ENCODE measurements around the gene SUPT3H.
A peak's percentile ranks its signal among the peaks of the same experiment; 100 is the strongest.

Gene SUPT3H

GRCh38 chr6:44956396-44956795 is 421.3 kb downstream of the SUPT3H start:
- DNase-seq (ENCODE audit: low read depth, low spot score) = no peak

- DNase-seq (ENCODE audit: low read depth, low spot score) = no peak
Observed at GRCh38 chr6:44955145-44955544, 422.6 kb downstream of the SUPT3H start.

- no peak for DNase-seq (ENCODE audit: low read depth, low spot score)
Observed at GRCh38 chr6:44954281-44954680, 423.5 kb downstream of the SUPT3H start.

- no peak for DNase-seq (ENCODE audit: low read depth, low spot score)
Observed at GRCh38 chr6:44951253-44951747, 426.4 kb downstream of the SUPT3H start.

GRCh38 chr6:44949596-44950201 is 428.0 kb downstream of the SUPT3H start:
- DNase-seq (ENCODE audit: low read depth, low spot score) = no peak

GRCh38 chr6:44943541-44943940 is 434.2 kb downstream of the SUPT3H start:
- no peak for DNase-seq (ENCODE audit: low read depth, low spot score)

GRCh38 chr6:44942798-44943197 is 434.9 kb downstream of the SUPT3H start:
- DNase-seq (ENCODE audit: low read depth, low spot score) = no peak

GRCh38 chr6:44942201-44942600 is 435.5 kb downstream of the SUPT3H start:
- DNase-seq (ENCODE audit: low read depth, low spot score) = no peak

GRCh38 chr6:44940367-44940766 is 437.4 kb downstream of the SUPT3H start:
- no peak for DNase-seq (ENCODE audit: low read depth, low spot score)

GRCh38 chr6:44935693-44936300 is 441.9 kb downstream of the SUPT3H start:
- DNase-seq (ENCODE audit: low read depth, low spot score) = no peak

- DNase-seq (ENCODE audit: low read depth, low spot score) = no peak
Observed at GRCh38 chr6:44933108-44933507, 444.6 kb downstream of the SUPT3H start.

GRCh38 chr6:44932651-44933091 is 445.1 kb downstream of the SUPT3H start:
- DNase-seq (ENCODE audit: low read depth, low spot score) = no peak

GRCh38 chr6:44931385-44931784 is 446.3 kb downstream of the SUPT3H start:
- DNase-seq (ENCODE audit: low read depth, low spot score) = no peak

- no peak for DNase-seq (ENCODE audit: low read depth, low spot score)
Observed at GRCh38 chr6:44926556-44926955, 451.2 kb downstream of the SUPT3H start.

GRCh38 chr6:44925100-44925739 is 452.5 kb downstream of the SUPT3H start:
- peak; percentile 2 for DNase-seq (ENCODE audit: low read depth, low spot score)

- DNase-seq (ENCODE audit: low read depth, low spot score) = no peak
Observed at GRCh38 chr6:44923444-44923843, 454.3 kb downstream of the SUPT3H start.

- no peak for DNase-seq (ENCODE audit: low read depth, low spot score)
Observed at GRCh38 chr6:44921798-44922197, 455.9 kb downstream of the SUPT3H start.

- DNase-seq (ENCODE audit: low read depth, low spot score) = no peak
Observed at GRCh38 chr6:44920952-44921491, 456.7 kb downstream of the SUPT3H start.

GRCh38 chr6:44918671-44919296 is 458.9 kb downstream of the SUPT3H start:
- DNase-seq (ENCODE audit: low read depth, low spot score) = no peak

- no peak for DNase-seq (ENCODE audit: low read depth, low spot score)
Observed at GRCh38 chr6:44917430-44917829, 460.3 kb downstream of the SUPT3H start.

GRCh38 chr6:44915111-44915510 is 462.6 kb downstream of the SUPT3H start:
- DNase-seq (ENCODE audit: low read depth, low spot score) = no peak

- DNase-seq (ENCODE audit: low read depth, low spot score) = no peak
Observed at GRCh38 chr6:44914141-44914540, 463.6 kb downstream of the SUPT3H start.

Measured in activated CD4-positive, CD25-positive, alpha-beta regulatory T cell treated with anti-CD3 and anti-CD28 coated beads, Interleukin-2, amount 50 U/mL, for 16 hours (primary cell).